Nephron (organoid): ENCODE measurements around the gene SRSF12.

Experiments
- H3K27ac Mint-ChIP-seq, 3 experiments: 2 replicates each; pipeline ENCODE4 v1.8.0; 2020; ENCODE audit warnings: mixed read lengths in 3 of 3, mild to moderate bottlenecking in 2 of 3, moderate library complexity in 1 of 3
- H3K27me3 Mint-ChIP-seq: 2 replicates; pipeline ENCODE4 v1.8.0; 2021; ENCODE audit warnings: low read depth, mild to moderate bottlenecking, moderate library complexity, mixed read lengths
- H3K36me3 Mint-ChIP-seq: 2 replicates; pipeline ENCODE4 v1.8.0; 2020; ENCODE audit warnings: low read depth, mixed read lengths
- H3K4me1 Mint-ChIP-seq: 2 replicates; pipeline ENCODE4 v1.8.0; 2020; ENCODE audit warnings: mixed read lengths
- H3K4me3 Mint-ChIP-seq, 3 experiments: 2 replicates each; pipeline ENCODE4 v1.8.0; 2020; ENCODE audit warnings: mild to moderate bottlenecking in 3 of 3, mixed read lengths in 3 of 3, moderate library complexity in 2 of 3
- H3K9me3 Mint-ChIP-seq: 2 replicates; pipeline ENCODE4 v1.8.0; 2020; ENCODE audit warnings: mixed read lengths
- CTCF ChIP-seq, 3 experiments: fragments of 200-600 bp; sonication (generic); IDR thresholded peaks; one replicate each; pipeline ENCODE4 v1.5.0; 2021; ENCODE audit warnings: antibody characterized with exemption in 3 of 3; ENCODE audit not compliant: unreplicated experiment in 3 of 3

Gene SRSF12

GRCh38 chr6:89073014-89073620 is 44.8 kb downstream of the SRSF12 start:
- peak overlapping the region; percentile 75 to 98 (median 92) for H3K27ac Mint-ChIP-seq
- H3K4me1 Mint-ChIP-seq, result peaks cover 9% of the 10 kb centered on the region
- no peaks in the 10 kb centered on the region for H3K9me3 Mint-ChIP-seq
- peaks cover 3% of the 10 kb centered on the region for H3K27me3 Mint-ChIP-seq
- no peak for TF ChIP-seq CTCF (IDR thresholded peaks at IDR 0.05; ENCODE audit: unreplicated experiment in 3 of 3)
- H3K4me3 Mint-ChIP-seq, result no peak overlapping the region
- H3K36me3 Mint-ChIP-seq, result no peaks in the 10 kb centered on the region

- Mint-ChIP-seq H3K27me3 (no peaks in the 10 kb centered on the region), H3K9me3 (no peaks in the 10 kb centered on the region), H3K27ac (no peak overlapping the region), H3K36me3 (no peaks in the 10 kb centered on the region), H3K4me1 (peaks cover 15% of the 10 kb centered on the region), H3K4me3 (no peak overlapping the region)
- TF ChIP-seq CTCF (IDR thresholded peaks at IDR 0.05; ENCODE audit: unreplicated experiment in 3 of 3), result no peak
Measured at GRCh38 chr6:89071036-89071435, 46.8 kb downstream of the SRSF12 start.

- Mint-ChIP-seq H3K36me3 (no peaks in the 10 kb centered on the region), H3K4me3 (no peak overlapping the region), H3K27ac (no peak overlapping the region), H3K4me1 (peaks cover 15% of the 10 kb centered on the region), H3K27me3 (no peaks in the 10 kb centered on the region), H3K9me3 (no peaks in the 10 kb centered on the region)
- no peak for TF ChIP-seq CTCF (IDR thresholded peaks at IDR 0.05; ENCODE audit: unreplicated experiment in 3 of 3)
Measured at GRCh38 chr6:89069536-89070163, 48.2 kb downstream of the SRSF12 start.

GRCh38 chr6:89068695-89069094 is 49.2 kb downstream of the SRSF12 start:
- Mint-ChIP-seq H3K4me3 (no peak overlapping the region), H3K36me3 (no peaks in the 10 kb centered on the region), H3K27me3 (no peaks in the 10 kb centered on the region), H3K27ac (no peak overlapping the region), H3K4me1 (peaks cover 15% of the 10 kb centered on the region), H3K9me3 (no peaks in the 10 kb centered on the region)
- no peak for TF ChIP-seq CTCF (IDR thresholded peaks at IDR 0.05; ENCODE audit: unreplicated experiment in 3 of 3)

GRCh38 chr6:89067796-89068195 is 50.1 kb downstream of the SRSF12 start:
- no peak overlapping the region for H3K4me3 Mint-ChIP-seq
- no peaks in the 10 kb centered on the region for H3K36me3 Mint-ChIP-seq
- H3K27ac Mint-ChIP-seq, result no peak overlapping the region
- no peak for TF ChIP-seq CTCF (IDR thresholded peaks at IDR 0.05; ENCODE audit: unreplicated experiment in 3 of 3)
- H3K4me1 Mint-ChIP-seq, result peaks cover 10% of the 10 kb centered on the region
- no peaks in the 10 kb centered on the region for H3K9me3 Mint-ChIP-seq
- H3K27me3 Mint-ChIP-seq, result no peaks in the 10 kb centered on the region
